Keratinocyte (primary cell): Measurements from ENCODE around the gene GOLGA6L10. TPM values are rescaled to one million over a fixed set of nuclear protein-coding genes. Genes with fewer than 3 reads are reported as not detected.
"Not testable (repeated sequence)": the region's sequence is repeated elsewhere in the genome, so short reads cannot be mapped to it uniquely, and the experiment has no call there.

Experiments used
- DNase-seq: peaks from one replicate; pipeline ENCODE4 v3.0.0-alpha.2; 2011; ENCODE audit warnings: low read depth, missing footprints, low spot score
- FAIRE-seq: peaks from 2 replicates; lab custom pipeline; 2011; peaks lifted over from hg19 to GRCh38; lab: Jason Lieb, UNC
- H2AFZ ChIP-seq: 2 replicates; pipeline ENCODE4 v1.6.0; 2012; ENCODE audit warnings: low read length, control low read depth, inconsistent platforms; ENCODE audit not compliant: control insufficient read depth
- H3K27ac ChIP-seq: 2 replicates; pipeline ENCODE4 v1.5.1; 2011; ENCODE audit warnings: low read length; ENCODE audit not compliant: control insufficient read depth, insufficient read depth
- H3K27me3 ChIP-seq: 3 replicates; pipeline ENCODE4 v1.6.0; 2011; ENCODE audit warnings: low read length; ENCODE audit not compliant: control insufficient read depth, insufficient read depth; ENCODE audit errors: extremely low read depth
- H3K36me3 ChIP-seq, 2 experiments: 2 replicates in 1 of 2; 3 replicates in 1 of 2; pipeline ENCODE4 v1.5.1; 2011; ENCODE audit warnings: low read length in 2 of 2, mild to moderate bottlenecking in 1 of 2; ENCODE audit not compliant: control insufficient read depth in 2 of 2, insufficient read depth in 2 of 2; ENCODE audit errors: extremely low read depth in 1 of 2
- H3K4me1 ChIP-seq: 3 replicates; pipeline ENCODE4 v1.5.1; 2011; ENCODE audit warnings: low read length; ENCODE audit not compliant: control insufficient read depth, insufficient read depth; ENCODE audit errors: extremely low read depth
- H3K4me2 ChIP-seq: 3 replicates; pipeline ENCODE4 v1.6.0; 2011; ENCODE audit warnings: low read depth, low read length; ENCODE audit not compliant: control insufficient read depth, insufficient read depth; ENCODE audit errors: extremely low read depth
- H3K4me3 ChIP-seq, 3 experiments: fragments of 200-600 bp in 1 of 3; sonication (generic) in 1 of 3; 2 replicates in 2 of 3; 3 replicates in 1 of 3; pipeline ENCODE4 v1.5.1; 2011 to 2016; ENCODE audit warnings: low read length in 3 of 3, mild to moderate bottlenecking in 3 of 3, control low read depth in 2 of 3, inconsistent platforms in 1 of 3, low read depth in 1 of 3, mixed read lengths in 1 of 3, mixed run types in 1 of 3, moderate library complexity in 1 of 3; ENCODE audit not compliant: control insufficient read depth in 2 of 3, insufficient read depth in 2 of 3; ENCODE audit errors: extremely low read depth in 1 of 3
- H3K79me2 ChIP-seq: 2 replicates; pipeline ENCODE4 v1.6.0; 2012; ENCODE audit warnings: low read length; ENCODE audit not compliant: control insufficient read depth, insufficient read depth
- H3K9ac ChIP-seq: 3 replicates; pipeline ENCODE4 v1.6.0; 2011; ENCODE audit warnings: low read length; ENCODE audit not compliant: control insufficient read depth, insufficient read depth; ENCODE audit errors: extremely low read depth
- H3K9me1 ChIP-seq: 3 replicates; pipeline ENCODE4 v1.6.0; 2011; ENCODE audit warnings: low read length; ENCODE audit not compliant: control insufficient read depth, insufficient read depth; ENCODE audit errors: extremely low read depth
- H3K9me3 ChIP-seq: 2 replicates; pipeline ENCODE4 v1.5.1; 2012; ENCODE audit warnings: low read depth, low read length; ENCODE audit not compliant: control insufficient read depth
- H4K20me1 ChIP-seq: 3 replicates; pipeline ENCODE4 v1.6.0; 2011; ENCODE audit warnings: low read length; ENCODE audit not compliant: control insufficient read depth, insufficient read depth; ENCODE audit errors: extremely low read depth
- dilution Hi-C: fragments of 300-500 bp; cut with MboI; formaldehyde crosslinking; loops from one replicate; pipeline ENCODE4 v1.7.0; 2020; ENCODE audit warnings: low sequenced_read_pairs; ENCODE audit not compliant: extremely low pct_ligation_motif_present
- polyA plus RNA-seq, 5 experiments: library from polyadenylated mRNA; depleted of rRNA in 3 of 5; stranded (reverse) in 3 of 5; stranded (forward) in 1 of 5; unstranded in 1 of 5; fragments of >200 nt; gene quantifications; 1 replicate in 1 of 5; 2 replicates in 3 of 5; 3 replicates in 1 of 5; pipeline versions ENCODE4 v1.2.1 to v1.2.3, GENCODE V29; 2011 to 2012; ENCODE audit warnings: missing spikeins in 2 of 5, low read depth in 1 of 5, low replicate concordance in 1 of 5

GOLGA6L10 gene
- polyA plus RNA-seq, 1 donor (not counting 4 experiments of a cell fraction or from before 2014, with no cell fraction given), result 1.6 TPM

GRCh38 chr15:82332711-82333602 is 16.3 kb downstream of the GOLGA6L10 start:
- FAIRE-seq, H3K9me1 ChIP-seq, H3K9ac ChIP-seq, H3K27ac ChIP-seq, H3K36me3 ChIP-seq, H3K4me2 ChIP-seq, H4K20me1 ChIP-seq, H3K79me2 ChIP-seq, DNase-seq, H3K4me1 ChIP-seq, dilution Hi-C loops, H3K4me3 ChIP-seq, H2AFZ ChIP-seq, H3K27me3 ChIP-seq, H3K9me3 ChIP-seq: not testable (repeated sequence)

- H3K4me3 ChIP-seq, H3K27ac ChIP-seq, H3K79me2 ChIP-seq, FAIRE-seq, H3K4me1 ChIP-seq, H3K9me1 ChIP-seq, H3K9me3 ChIP-seq, DNase-seq, H3K4me2 ChIP-seq, H3K27me3 ChIP-seq, H4K20me1 ChIP-seq, dilution Hi-C loops, H3K9ac ChIP-seq, H2AFZ ChIP-seq, H3K36me3 ChIP-seq: not testable (repeated sequence)
Observed at GRCh38 chr15:82331576-82332304, 17.5 kb downstream of the GOLGA6L10 start.

GRCh38 chr15:82330921-82331320 is 18.4 kb downstream of the GOLGA6L10 start:
- H3K4me3 ChIP-seq, H3K4me2 ChIP-seq, H3K79me2 ChIP-seq, H4K20me1 ChIP-seq, dilution Hi-C loops, FAIRE-seq, H3K36me3 ChIP-seq, H3K9me1 ChIP-seq, H2AFZ ChIP-seq, DNase-seq, H3K4me1 ChIP-seq, H3K27ac ChIP-seq, H3K9me3 ChIP-seq, H3K27me3 ChIP-seq, H3K9ac ChIP-seq: not testable (repeated sequence)

- DNase-seq, H3K9me3 ChIP-seq, H3K9ac ChIP-seq, H3K9me1 ChIP-seq, H3K4me3 ChIP-seq, H3K4me2 ChIP-seq, H2AFZ ChIP-seq, H3K36me3 ChIP-seq, H3K4me1 ChIP-seq, H3K27ac ChIP-seq, H3K79me2 ChIP-seq, H4K20me1 ChIP-seq, dilution Hi-C loops, H3K27me3 ChIP-seq, FAIRE-seq: not testable (repeated sequence)
Observed at GRCh38 chr15:82329039-82329438, 20.2 kb downstream of the GOLGA6L10 start.
